GM12892 (cell line): ENCODE measurements around the gene USH1G.

ENCODE experiments used
- POLR2A ChIP-seq: IDR thresholded peaks from 2 replicates; pipeline ENCODE4 v1.6.1; 2011; ENCODE audit warnings: low read depth, low read length, control low read depth
- POLR2AphosphoS5 ChIP-seq: IDR thresholded peaks from 2 replicates; pipeline ENCODE4 v1.6.1; 2011; ENCODE audit warnings: low read depth, low read length, control low read depth
- TAF1 ChIP-seq: IDR thresholded peaks from 2 replicates; pipeline ENCODE4 v1.6.1; 2011; ENCODE audit warnings: low read depth, mild to moderate bottlenecking, control low read depth, low read length, borderline replicate concordance

DNA sequence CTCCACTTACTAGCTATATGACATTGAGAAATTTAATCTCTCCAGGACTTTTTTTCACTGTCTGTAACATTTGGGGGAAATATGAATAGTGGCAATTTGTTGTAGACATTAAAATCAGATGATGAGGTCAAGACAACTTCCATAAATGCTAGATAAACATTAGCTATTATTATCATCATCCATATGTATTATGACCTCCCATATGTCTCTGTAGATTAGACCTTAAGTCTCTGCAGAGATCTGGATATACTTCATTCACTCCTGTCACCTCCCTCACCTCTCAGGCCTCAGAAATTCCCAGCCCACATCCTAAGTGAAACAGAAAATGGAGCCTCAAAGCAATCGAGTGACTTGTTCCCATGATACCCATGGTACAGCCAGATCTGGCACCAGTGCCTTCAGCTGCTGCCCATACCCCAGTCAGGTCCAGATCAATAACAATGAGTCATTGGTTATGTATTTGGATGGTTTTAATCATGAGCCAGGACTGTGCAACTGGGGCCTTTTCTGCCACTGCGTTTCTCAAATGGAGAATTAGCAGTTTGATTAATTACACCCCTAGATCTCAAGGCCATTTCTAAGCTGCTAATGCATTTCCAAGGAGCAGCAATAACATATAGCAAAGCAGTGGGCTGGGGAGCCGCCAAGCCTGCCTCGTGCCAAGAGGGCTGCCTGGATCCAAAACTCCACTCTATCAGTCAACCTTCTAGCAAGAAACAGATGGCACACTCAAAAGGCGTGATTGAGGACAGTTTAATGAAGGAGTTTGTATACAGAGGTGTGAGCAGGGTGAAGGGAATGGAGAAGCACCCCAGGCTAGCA is 47.7 kb downstream of the USH1G start:
- TF ChIP-seq TAF1, result no peak
- TF ChIP-seq POLR2AphosphoS5, result no peak
- no peak for TF ChIP-seq POLR2A
